ENCODE results near the gene THUMPD3.
A peak's percentile ranks its signal among the peaks of the same experiment; 100 is the strongest.

The THUMPD3 gene

GRCh38 chr3:9361691-9362388 is 1.0 kb upstream of the THUMPD3 start:
- no peak for DNase-seq

GRCh38 chr3:9369508-9369907 is 6.7 kb downstream of the THUMPD3 start:
- no peak for DNase-seq

GRCh38 chr3:9373465-9373864 is 10.6 kb downstream of the THUMPD3 start:
- no peak for DNase-seq

- DNase-seq = no peak
Observed at GRCh38 chr3:9377981-9378380, 15.1 kb downstream of the THUMPD3 start.

- no peak for DNase-seq
Observed at GRCh38 chr3:9379327-9379726, 16.5 kb downstream of the THUMPD3 start.

GRCh38 chr3:9380014-9380413 is 17.2 kb downstream of the THUMPD3 start:
- no peak for DNase-seq

GRCh38 chr3:9384141-9384828 is 21.4 kb downstream of the THUMPD3 start:
- DNase-seq = no peak

GRCh38 chr3:9385187-9386077 is 22.6 kb downstream of the THUMPD3 start:
- no peak for DNase-seq

GRCh38 chr3:9386078-9386459 is 23.2 kb downstream of the THUMPD3 start:
- DNase-seq = no peak

GRCh38 chr3:9386501-9387321 is 23.9 kb downstream of the THUMPD3 start:
- DNase-seq = no peak

- no peak for DNase-seq
Observed at GRCh38 chr3:9387322-9387655, 24.4 kb downstream of the THUMPD3 start.

- DNase-seq = no peak
Observed at GRCh38 chr3:9388142-9388541, 25.3 kb downstream of the THUMPD3 start.

- no peak for DNase-seq
Observed at GRCh38 chr3:9388562-9389272, 25.9 kb downstream of the THUMPD3 start.

GRCh38 chr3:9390265-9390888 is 27.5 kb downstream of the THUMPD3 start:
- no peak for DNase-seq

- no peak for DNase-seq
Observed at GRCh38 chr3:9392041-9392440, 29.2 kb downstream of the THUMPD3 start.

GRCh38 chr3:9395570-9396300 is 32.9 kb downstream of the THUMPD3 start:
- DNase-seq = no peak

- DNase-seq = peak; percentile 94
Observed at GRCh38 chr3:9396301-9396631, 33.4 kb downstream of the THUMPD3 start.

GRCh38 chr3:9396632-9397331 is 33.9 kb downstream of the THUMPD3 start:
- DNase-seq = peak; percentile 99

GRCh38 chr3:9397332-9397905 is 34.6 kb downstream of the THUMPD3 start, which contains the start of gene SETD5:
Gene SETD5, plus strand, starts transcription at chr3:9397615. Its CDS starts 31,324 bp downstream, at chr3:9428939.
- peak; percentile 99 for DNase-seq
